OCI-LY3 (cell line): ENCODE measurements around the gene FLVCR1.

Experiments used
- CTCF ChIP-seq: fragments of 200-600, 300-600 bp; sonication (generic); IDR thresholded peaks from 2 replicates; pipeline ENCODE4 v1.5.1; 2014; ENCODE audit warnings: antibody characterized with exemption, low read length, low read depth
- EZH2phosphoT487 ChIP-seq: fragments of 200-600 bp; shearing (Covaris generic); IDR thresholded peaks from 2 replicates; pipeline ENCODE4 v1.6.1; 2018; ENCODE audit warnings: antibody characterized with exemption, mixed run types, low read depth

GRCh38 chr1:212943393-212943710 lies 85.3 kb downstream of the FLVCR1 start:
- TF ChIP-seq CTCF, result no peak
- no peak for TF ChIP-seq EZH2phosphoT487
